ENCODE data around the gene KIR2DL1.
"Not testable (repeated sequence)": the region's sequence is repeated elsewhere in the genome, so short reads cannot be mapped to it uniquely, and the experiment has no call there.

KIR2DL1 gene

GRCh38 chr19:54728167-54728566, 41.4 kb upstream of the KIR2DL1 start:
- Histone ChIP-seq H3K9ac (no peak overlapping the region), H3K27ac (no peak overlapping the region), H3K4me3 (ENCODE audit: low read depth, low read length) (no peak overlapping the region), H2AFZ (no peak overlapping the region), H3K4me2 (ENCODE audit: low read length) (no peak overlapping the region), H3K36me3 (ENCODE audit: control insufficient read depth, insufficient read depth, low read length) (no peaks in the 10 kb centered on the region), H3K9me3 (ENCODE audit: control insufficient read depth, low read length) (no peaks in the 10 kb centered on the region), H3K27me3 (ENCODE audit: control insufficient read depth, insufficient read depth, low read length) (no peaks in the 10 kb centered on the region), H3K4me1 (no peaks in the 10 kb centered on the region), H3K79me2 (no peaks in the 10 kb centered on the region)
- no peak for TF ChIP-seq CTCF (IDR thresholded peaks at IDR 0.05)

GRCh38 chr19:54729416-54730188, 40.0 kb upstream of the KIR2DL1 start:
- Histone ChIP-seq H3K27ac (no peak overlapping the region), H3K36me3 (ENCODE audit: control insufficient read depth, insufficient read depth, low read length) (no peaks in the 10 kb centered on the region)
- TF ChIP-seq CTCF (IDR thresholded peaks at IDR 0.05) = no peak

GRCh38 chr19:54731191-54731590, 38.4 kb upstream of the KIR2DL1 start:
- Histone ChIP-seq H2AFZ (no peak overlapping the region), H3K27me3 (ENCODE audit: control insufficient read depth, insufficient read depth, low read length) (no peaks in the 10 kb centered on the region), H3K79me2 (no peaks in the 10 kb centered on the region), H3K4me2 (ENCODE audit: low read length) (no peak overlapping the region), H3K4me1 (no peaks in the 10 kb centered on the region), H3K4me3 (ENCODE audit: low read depth, low read length) (no peak overlapping the region), H3K9ac (no peak overlapping the region), H3K27ac (no peak overlapping the region), H3K36me3 (ENCODE audit: control insufficient read depth, insufficient read depth, low read length) (no peaks in the 10 kb centered on the region), H3K9me3 (ENCODE audit: control insufficient read depth, low read length) (no peaks in the 10 kb centered on the region)
- TF ChIP-seq CTCF (IDR thresholded peaks at IDR 0.05) = no peak

More at GRCh38 chr19:54729416-54730188, 40.0 kb upstream of the KIR2DL1 start:
- no peak overlapping the region for H3K9ac ChIP-seq
- H3K4me1 ChIP-seq = no peaks in the 10 kb centered on the region
- no peak overlapping the region for H3K4me2 ChIP-seq (ENCODE audit: low read length)
- no peaks in the 10 kb centered on the region for H3K27me3 ChIP-seq (ENCODE audit: control insufficient read depth, insufficient read depth, low read length)
- H3K79me2 ChIP-seq = no peaks in the 10 kb centered on the region
- H3K4me3 ChIP-seq (ENCODE audit: low read depth, low read length) = no peak overlapping the region
- no peak overlapping the region for H2AFZ ChIP-seq
- no peaks in the 10 kb centered on the region for H3K9me3 ChIP-seq (ENCODE audit: control insufficient read depth, low read length)

GRCh38 chr19:54738306-54738705, 31.3 kb upstream of the KIR2DL1 start, which contains the start of gene KIR2DL3:
TSS of gene KIR2DL3 (plus strand) at chr19:54738513. CDS start at chr19:54738546, 33 bp downstream.
- not testable (repeated sequence) for H3K36me3 ChIP-seq (ENCODE audit: control insufficient read depth, insufficient read depth, low read length); H2AFZ ChIP-seq; H3K9ac ChIP-seq; H3K27me3 ChIP-seq (ENCODE audit: control insufficient read depth, insufficient read depth, low read length); H3K4me3 ChIP-seq (ENCODE audit: low read depth, low read length); H3K27ac ChIP-seq; H3K79me2 ChIP-seq; H3K9me3 ChIP-seq (ENCODE audit: control insufficient read depth, low read length); H3K4me2 ChIP-seq (ENCODE audit: low read length); H3K4me1 ChIP-seq

- Histone ChIP-seq H3K4me1 (no peaks in the 10 kb centered on the region), H3K79me2 (no peaks in the 10 kb centered on the region), H3K27ac (no peak overlapping the region), H3K4me3 (ENCODE audit: low read depth, low read length) (no peak overlapping the region), H2AFZ (no peak overlapping the region), H3K9ac (no peak overlapping the region), H3K27me3 (ENCODE audit: control insufficient read depth, insufficient read depth, low read length) (no peaks in the 10 kb centered on the region), H3K9me3 (ENCODE audit: control insufficient read depth, low read length) (no peaks in the 10 kb centered on the region), H3K4me2 (ENCODE audit: low read length) (no peak overlapping the region), H3K36me3 (ENCODE audit: control insufficient read depth, insufficient read depth, low read length) (no peaks in the 10 kb centered on the region)
- no peak for TF ChIP-seq CTCF (IDR thresholded peaks at IDR 0.05)
Measured at GRCh38 chr19:54738715-54739114, 30.9 kb upstream of the KIR2DL1 start.

Data from parathyroid adenoma (tissue), 2 donors.